ENCODE results near the gene TLE6. TPM values are rescaled to one million over a fixed set of nuclear protein-coding genes. Genes with fewer than 3 reads are reported as not detected.
"Not testable (repeated sequence)": the region's sequence is repeated elsewhere in the genome, so short reads cannot be mapped to it uniquely, and the experiment has no call there.

The TLE6 gene
- total and polyA plus RNA-seq, 9 donors, result 0.51 to 1.5 (median 0.86) TPM

DNA sequence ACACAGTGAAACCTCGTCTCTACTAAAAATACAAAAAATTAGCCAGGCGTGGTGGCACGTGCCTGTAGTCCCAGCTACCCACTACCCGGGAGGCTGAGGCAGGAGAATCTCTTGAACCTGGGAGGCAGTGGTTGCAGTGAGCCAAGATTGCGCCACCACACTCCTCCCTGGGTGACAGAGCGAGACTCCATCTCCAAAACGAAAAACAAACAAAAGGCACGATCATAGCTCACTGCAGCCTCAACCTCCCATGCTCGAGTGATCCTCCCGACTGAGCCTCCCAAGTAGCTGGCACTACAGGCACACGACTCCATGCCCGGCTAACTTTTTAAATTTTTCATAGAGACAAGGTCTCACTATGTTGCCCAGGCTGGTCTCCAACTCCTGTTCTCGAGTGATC is 34.7 kb downstream of the TLE6 start:
- not testable (repeated sequence) for DNase-seq; H3K9me3 ChIP-seq (replicated peaks; ENCODE audit: control insufficient read depth, low read depth, low read length)
- WGBS (ENCODE audit: insufficient coverage), result 88% methylated on average over 12 of the region's 13 CpGs

DNA sequence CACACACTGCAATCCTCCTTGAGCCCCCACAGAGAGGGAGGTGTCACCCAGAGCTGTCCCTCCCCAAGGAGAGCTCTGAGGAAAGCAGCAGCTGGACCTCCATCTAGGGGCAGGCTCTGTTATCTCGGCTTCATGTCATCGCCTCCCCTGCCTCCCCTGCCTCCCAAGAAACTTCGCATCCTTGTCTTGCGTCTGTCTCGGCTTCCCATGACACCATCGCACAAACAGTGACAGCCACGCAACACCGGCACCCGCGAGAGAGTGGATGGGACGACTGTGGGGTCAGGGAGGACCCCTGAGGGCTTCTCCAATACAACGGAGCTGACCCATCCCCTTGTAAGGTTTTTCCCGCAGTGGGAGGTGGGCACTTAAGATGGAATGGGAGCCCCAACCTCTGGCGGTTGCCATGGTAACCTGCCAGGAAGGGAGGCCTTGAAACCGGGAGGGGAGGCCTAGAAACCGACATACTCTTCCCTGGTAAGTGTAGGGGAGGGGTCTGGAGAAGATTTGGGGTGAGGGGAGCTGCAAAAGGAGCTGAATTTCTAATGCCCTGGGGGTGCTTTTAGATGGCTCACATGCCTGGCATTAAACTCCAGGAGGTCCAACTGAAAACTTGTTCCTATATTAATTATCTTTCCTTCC is 35.4 kb downstream of the TLE6 start:
- Histone ChIP-seq H3K4me3 (ENCODE audit: low read length) (no peak overlapping the region), H3K27ac (ENCODE audit: low read length) (no peak overlapping the region), H3K36me3 (ENCODE audit: control insufficient read depth, insufficient read depth, low read length) (peaks cover 27% of the 10 kb centered on the region), H3K27me3 (ENCODE audit: control insufficient read depth, insufficient read depth, low read length) (no peaks in the 10 kb centered on the region), H3K4me1 (ENCODE audit: control insufficient read depth, insufficient read depth, low read length) (no peaks in the 10 kb centered on the region), H3K9me3 (replicated peaks; ENCODE audit: control insufficient read depth, low read depth, low read length) (no peaks in the 10 kb centered on the region)
- WGBS (ENCODE audit: insufficient coverage), result 49% methylated on average over 10 of the region's 16 CpGs
- DNase-seq, result no peak

More for the DNA sequence above, 34.7 kb downstream of the TLE6 start:
- peaks cover 28% of the 10 kb centered on the region for H3K36me3 ChIP-seq (ENCODE audit: control insufficient read depth, insufficient read depth, low read length)
- H3K27me3 ChIP-seq (ENCODE audit: control insufficient read depth, insufficient read depth, low read length); H3K4me3 ChIP-seq (ENCODE audit: low read length); H3K27ac ChIP-seq (ENCODE audit: low read length); H3K4me1 ChIP-seq (ENCODE audit: control insufficient read depth, insufficient read depth, low read length): not testable (repeated sequence)

DNA sequence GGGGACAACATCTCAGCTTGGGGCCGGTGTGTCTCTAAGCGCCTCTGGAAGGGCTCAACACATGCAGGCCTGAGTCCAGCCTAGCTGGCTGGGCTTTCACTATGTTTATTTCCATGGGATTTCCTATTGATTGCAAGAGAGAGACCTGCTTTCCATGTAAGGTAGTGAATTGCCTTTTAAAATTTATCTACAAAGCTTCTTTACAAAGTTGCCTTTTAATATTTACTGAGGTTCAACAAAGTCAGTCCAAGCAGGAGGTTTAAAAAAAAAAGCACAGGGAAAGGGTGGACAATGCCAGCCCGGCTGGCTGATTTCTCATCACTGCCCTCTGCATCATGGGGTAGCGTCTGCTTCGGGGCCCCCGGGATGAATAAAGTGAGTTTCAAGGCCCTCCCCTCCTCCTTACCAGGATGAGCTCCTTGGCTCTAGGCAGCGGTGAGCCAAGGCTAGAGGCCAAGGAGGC is 35.9 kb downstream of the TLE6 start:
- no peaks in the 10 kb centered on the region for H3K27me3 ChIP-seq (ENCODE audit: control insufficient read depth, insufficient read depth, low read length)
- H3K27ac ChIP-seq (ENCODE audit: low read length), result no peak overlapping the region
- no peak overlapping the region for H3K4me3 ChIP-seq (ENCODE audit: low read length)
- H3K36me3 ChIP-seq (ENCODE audit: control insufficient read depth, insufficient read depth, low read length), result peaks cover 27% of the 10 kb centered on the region
- DNase-seq, result peak; percentile 36
- WGBS (ENCODE audit: insufficient coverage), result no CpG with 5 or more reads among the region's 7 CpGs
- H3K9me3 ChIP-seq (replicated peaks; ENCODE audit: control insufficient read depth, low read depth, low read length), result no peaks in the 10 kb centered on the region
- no peaks in the 10 kb centered on the region for H3K4me1 ChIP-seq (ENCODE audit: control insufficient read depth, insufficient read depth, low read length)

DNA sequence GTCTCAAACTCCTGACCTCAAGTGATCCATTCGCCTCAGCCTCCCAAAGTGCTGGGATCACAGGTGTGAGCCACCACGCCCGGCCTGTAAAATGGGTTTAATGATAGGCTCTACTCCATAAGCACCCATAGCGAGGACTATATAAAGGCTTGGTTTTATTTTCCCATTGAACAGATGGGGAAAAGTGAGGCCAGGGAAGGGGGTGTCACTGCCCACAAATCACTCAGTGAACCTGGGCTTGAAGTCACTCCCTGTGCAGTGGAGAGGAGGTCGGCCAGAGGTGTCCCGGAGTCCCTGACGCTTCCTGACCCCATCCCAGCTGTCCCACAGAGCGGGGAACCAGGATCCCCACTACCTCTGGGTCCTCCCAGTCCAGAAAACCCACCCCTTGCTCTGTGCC is 36.8 kb downstream of the TLE6 start:
- DNase-seq, result no peak
- 100% methylated on average over 1 of the region's 8 CpGs for WGBS (ENCODE audit: insufficient coverage)
- no peaks in the 10 kb centered on the region for H3K27me3 ChIP-seq (ENCODE audit: control insufficient read depth, insufficient read depth, low read length)
- peaks cover 23% of the 10 kb centered on the region for H3K36me3 ChIP-seq (ENCODE audit: control insufficient read depth, insufficient read depth, low read length)
- H3K4me3 ChIP-seq (ENCODE audit: low read length), result no peak overlapping the region
- H3K4me1 ChIP-seq (ENCODE audit: control insufficient read depth, insufficient read depth, low read length), result no peaks in the 10 kb centered on the region
- no peak overlapping the region for H3K27ac ChIP-seq (ENCODE audit: low read length)
- no peaks in the 10 kb centered on the region for H3K9me3 ChIP-seq (replicated peaks; ENCODE audit: control insufficient read depth, low read depth, low read length)

DNA sequence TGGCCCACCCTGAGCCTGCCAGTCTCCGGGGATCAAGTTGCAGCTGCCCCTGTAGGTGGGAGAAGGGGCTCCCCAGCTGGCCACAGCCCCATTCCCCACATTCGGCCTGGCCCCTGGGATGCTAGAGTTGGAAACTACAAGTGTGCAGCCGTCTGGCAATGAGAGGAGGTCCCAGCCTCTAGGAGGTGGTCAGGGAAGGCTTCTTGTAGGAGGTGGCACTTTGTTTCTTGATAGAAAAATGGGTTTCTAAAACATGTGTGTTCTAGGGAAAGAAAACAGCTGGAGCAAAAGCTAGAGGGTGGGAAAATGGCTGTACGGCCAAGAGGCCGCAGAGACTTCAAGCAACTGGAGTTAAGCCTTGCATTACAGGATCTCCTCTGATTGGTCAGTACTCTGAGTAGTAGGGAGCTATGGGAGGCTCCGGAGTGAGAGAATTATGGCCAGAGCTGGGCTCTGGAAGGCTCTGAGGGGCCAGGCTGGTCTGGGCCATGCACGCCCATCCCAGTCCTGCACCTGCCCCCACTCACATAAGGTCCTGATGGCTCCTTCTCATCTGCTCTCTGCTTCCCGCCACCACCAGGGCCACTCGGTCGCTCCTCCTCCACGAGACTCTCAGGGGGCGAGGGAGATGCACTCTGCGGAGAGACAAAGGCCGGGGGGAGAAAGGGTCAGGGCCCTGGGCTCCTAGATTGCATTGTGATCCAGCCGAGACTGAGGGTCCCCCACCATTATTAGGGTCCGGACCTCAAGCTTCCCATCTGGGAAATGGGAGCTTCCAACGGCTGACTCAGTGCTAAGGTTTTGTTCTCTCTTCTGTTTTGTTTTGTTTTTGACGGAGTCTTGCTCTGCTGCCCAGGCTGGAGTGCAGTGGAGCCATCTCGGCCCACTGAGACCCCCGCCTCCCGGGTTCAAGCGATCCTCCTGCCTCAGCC is 38.0 kb downstream of the TLE6 start:
- Histone ChIP-seq H3K4me3 (ENCODE audit: low read length) (no peak overlapping the region), H3K4me1 (ENCODE audit: control insufficient read depth, insufficient read depth, low read length) (no peaks in the 10 kb centered on the region), H3K27ac (ENCODE audit: low read length) (no peak overlapping the region), H3K9me3 (replicated peaks; ENCODE audit: control insufficient read depth, low read depth, low read length) (no peaks in the 10 kb centered on the region), H3K36me3 (ENCODE audit: control insufficient read depth, insufficient read depth, low read length) (peaks cover 23% of the 10 kb centered on the region), H3K27me3 (ENCODE audit: control insufficient read depth, insufficient read depth, low read length) (no peaks in the 10 kb centered on the region)
- no peak for DNase-seq
- WGBS (ENCODE audit: insufficient coverage), result 85% methylated on average over 18 of the region's 22 CpGs

DNA sequence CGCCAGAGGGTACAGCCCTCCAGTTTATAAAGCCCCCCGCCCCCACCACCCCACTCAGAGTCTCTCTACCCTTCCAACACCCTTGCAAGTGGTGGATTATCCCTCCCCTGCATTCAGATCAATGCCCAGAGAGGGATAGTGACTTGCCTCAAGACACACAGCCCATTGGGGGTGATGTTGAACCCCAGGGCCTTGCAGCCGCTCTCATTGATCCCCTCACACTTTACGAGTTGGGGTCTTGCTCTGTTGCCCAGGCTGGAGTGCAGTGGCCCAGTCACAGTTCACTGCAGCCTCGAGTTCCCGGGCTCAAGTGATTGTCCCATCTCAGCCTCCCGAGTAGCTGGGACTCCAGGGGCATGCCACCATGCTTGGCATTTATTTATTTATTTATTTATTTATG is 40.6 kb downstream of the TLE6 start:
- no peak for DNase-seq
- peaks cover 19% of the 10 kb centered on the region for H3K36me3 ChIP-seq (ENCODE audit: control insufficient read depth, insufficient read depth, low read length)
- WGBS (ENCODE audit: insufficient coverage), result 100% methylated on average over 2 of the region's 7 CpGs
- H3K9me3 ChIP-seq (replicated peaks; ENCODE audit: control insufficient read depth, low read depth, low read length), result no peaks in the 10 kb centered on the region
- no peaks in the 10 kb centered on the region for H3K4me1 ChIP-seq (ENCODE audit: control insufficient read depth, insufficient read depth, low read length)
- H3K27me3 ChIP-seq (ENCODE audit: control insufficient read depth, insufficient read depth, low read length), result no peaks in the 10 kb centered on the region
- no peak overlapping the region for H3K4me3 ChIP-seq (ENCODE audit: low read length)
- H3K27ac ChIP-seq (ENCODE audit: low read length), result no peak overlapping the region

DNA sequence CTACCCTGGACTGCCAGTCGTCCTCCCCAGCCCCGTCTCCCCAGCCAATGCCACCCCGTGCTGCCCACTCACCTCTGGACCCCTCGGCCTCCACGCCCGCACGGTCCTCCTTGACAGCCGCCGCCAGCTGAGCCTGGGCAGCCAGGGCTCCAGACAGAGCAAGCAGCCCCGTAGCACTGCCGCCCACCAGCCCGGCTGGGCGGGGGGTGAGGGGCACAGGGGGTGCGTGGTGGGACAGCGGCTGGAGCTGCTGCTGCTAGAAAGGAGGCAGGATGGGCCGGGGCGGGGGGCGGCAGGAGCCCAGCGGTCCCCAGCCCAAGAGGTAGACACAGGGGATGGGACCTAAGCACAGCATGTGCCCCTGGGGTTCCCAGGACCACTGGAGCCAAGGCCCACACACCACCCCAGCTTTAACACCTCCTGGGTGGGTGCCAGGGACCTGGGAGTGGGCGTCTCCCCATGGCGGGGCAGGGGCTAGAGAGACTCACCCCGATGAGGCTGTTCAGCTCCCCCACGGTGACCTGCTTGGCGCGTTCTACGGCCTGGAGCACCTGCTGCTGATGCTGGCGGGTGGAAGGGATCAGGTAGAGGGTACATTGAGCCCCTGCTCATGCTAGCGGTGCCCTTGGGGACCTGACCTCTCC is 42.0 kb downstream of the TLE6 start:
- H3K27me3 ChIP-seq (ENCODE audit: control insufficient read depth, insufficient read depth, low read length), result no peaks in the 10 kb centered on the region
- no peak for DNase-seq
- H3K4me3 ChIP-seq (ENCODE audit: low read length), result no peak overlapping the region
- 92% methylated on average over 20 of the region's 28 CpGs for WGBS (ENCODE audit: insufficient coverage)
- no peaks in the 10 kb centered on the region for H3K9me3 ChIP-seq (replicated peaks; ENCODE audit: control insufficient read depth, low read depth, low read length)
- no peak overlapping the region for H3K27ac ChIP-seq (ENCODE audit: low read length)
- H3K4me1 ChIP-seq (ENCODE audit: control insufficient read depth, insufficient read depth, low read length), result no peaks in the 10 kb centered on the region
- H3K36me3 ChIP-seq (ENCODE audit: control insufficient read depth, insufficient read depth, low read length), result peaks cover 15% of the 10 kb centered on the region

DNA sequence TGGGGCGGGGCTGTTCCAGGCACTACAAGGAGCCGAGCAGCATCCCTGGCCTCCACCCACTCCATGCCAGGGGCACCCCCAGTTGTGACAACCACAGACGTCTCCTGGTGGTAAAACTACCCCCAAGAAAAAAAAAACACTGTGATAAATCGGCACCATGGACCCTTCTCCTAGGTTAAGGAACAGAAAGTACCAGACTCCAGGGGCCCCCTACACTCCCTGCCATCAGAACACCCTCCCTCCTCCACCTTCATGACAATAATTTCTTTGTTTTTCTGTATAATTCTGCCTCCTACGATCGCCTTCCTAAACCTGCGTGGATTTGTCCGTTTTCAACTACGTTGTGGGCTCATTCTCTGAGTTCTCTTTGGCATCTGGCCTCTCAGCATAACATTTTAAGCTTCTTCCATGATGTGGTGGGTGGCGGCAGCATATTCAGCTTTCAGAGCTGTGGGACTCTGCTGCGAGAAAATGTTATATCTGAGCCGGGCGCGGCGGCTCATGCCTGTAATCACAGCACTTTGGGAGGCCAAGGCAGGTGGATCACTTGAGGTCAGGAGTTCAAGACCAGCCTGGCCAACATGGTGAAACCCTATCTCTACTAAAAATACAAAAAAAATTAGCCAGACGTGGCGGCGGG is 43.1 kb downstream of the TLE6 start:
- H3K4me1 ChIP-seq (ENCODE audit: control insufficient read depth, insufficient read depth, low read length), result peaks cover 4% of the 10 kb centered on the region
- peaks cover 5% of the 10 kb centered on the region for H3K36me3 ChIP-seq (ENCODE audit: control insufficient read depth, insufficient read depth, low read length)
- no peak overlapping the region for H3K27ac ChIP-seq (ENCODE audit: low read length)
- H3K4me3 ChIP-seq (ENCODE audit: low read length), result no peak overlapping the region
- WGBS (ENCODE audit: insufficient coverage), result 55% methylated on average over 4 of the region's 18 CpGs
- DNase-seq, result no peak
- no peaks in the 10 kb centered on the region for H3K9me3 ChIP-seq (replicated peaks; ENCODE audit: control insufficient read depth, low read depth, low read length)
- H3K27me3 ChIP-seq (ENCODE audit: control insufficient read depth, insufficient read depth, low read length), result peaks cover 4% of the 10 kb centered on the region

DNA sequence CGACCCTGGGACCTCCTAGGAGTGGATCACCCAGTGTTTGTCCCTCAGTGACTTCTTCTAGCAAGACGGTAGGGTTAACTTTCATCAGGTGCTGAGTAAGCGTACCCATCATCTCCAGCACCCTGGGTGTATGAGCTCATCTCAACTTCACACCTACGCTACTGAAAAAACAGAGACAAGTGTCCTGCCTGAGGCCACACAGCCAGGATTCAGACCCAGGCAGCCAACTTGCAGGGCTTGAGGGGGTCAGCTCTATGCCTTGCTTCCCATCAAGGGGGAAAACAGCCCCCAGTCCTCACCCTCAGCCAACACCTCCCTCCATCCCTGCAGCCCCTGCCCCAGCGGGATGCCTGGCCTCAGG is 47.1 kb downstream of the TLE6 start:
- DNase-seq, result no peak
- 69% methylated on average over 5 of the region's 5 CpGs for WGBS (ENCODE audit: insufficient coverage)
- Histone ChIP-seq H3K27me3 (ENCODE audit: control insufficient read depth, insufficient read depth, low read length) (peaks cover 18% of the 10 kb centered on the region), H3K9me3 (replicated peaks; ENCODE audit: control insufficient read depth, low read depth, low read length) (no peaks in the 10 kb centered on the region), H3K4me3 (ENCODE audit: low read length) (no peak overlapping the region), H3K4me1 (ENCODE audit: control insufficient read depth, insufficient read depth, low read length) (peaks cover 16% of the 10 kb centered on the region), H3K36me3 (ENCODE audit: control insufficient read depth, insufficient read depth, low read length) (no peaks in the 10 kb centered on the region), H3K27ac (ENCODE audit: low read length) (no peak overlapping the region)

All from muscle of leg (tissue), 11 donors.